Transverse colon (tissue), 3 donors: ENCODE data around the gene EDDM13.

Experiments
- CTCF ChIP-seq, 5 experiments: fragments of 200-600 bp in 3 of 5; fragments of 450-650 bp in 2 of 5; sonication (generic) in 3 of 5; IDR thresholded peaks; 1 replicate in 2 of 5; 2 replicates in 3 of 5; pipeline ENCODE4 v1.5.1; 2016 to 2017; ENCODE audit warnings: antibody characterized with exemption in 5 of 5, inconsistent platforms in 3 of 5, mild to moderate bottlenecking in 2 of 5, moderate library complexity in 1 of 5
- EP300 ChIP-seq: sonication (generic); formaldehyde crosslinking; IDR thresholded peaks from one replicate; pipeline ENCODE4 v1.6.1; 2017; ENCODE audit warnings: antibody characterized with exemption, low read depth
- POLR2A ChIP-seq: fragments of 450-650 bp; IDR thresholded peaks from one replicate; pipeline ENCODE4 v1.6.1; 2016; ENCODE audit warnings: antibody characterized with exemption, mild to moderate bottlenecking, moderate library complexity

GRCh38 chr19:56312342-56312741, 39.8 kb downstream of the EDDM13 start:
- TF ChIP-seq CTCF (IDR thresholded peaks at IDR 0.05) (no peak), EP300 (no peak), POLR2A (no peak)
